AG08395 (cell line): ENCODE measurements around the gene CALHM4.
A peak's percentile ranks its signal among the peaks of the same experiment; 100 is the strongest.

Experiments
- DNase-seq: peaks from one replicate; pipeline ENCODE4 v3.0.0; 2012; ENCODE audit warnings: mixed read lengths, low spot score

Gene CALHM4

GRCh38 chr6:116553451-116553850, at the start of gene CALHM4:
CALHM4 (plus strand) TSS chr6:116553751; CDS start chr6:116553794, 43 bp downstream.
- DNase-seq, result no peak

- DNase-seq, result no peak
Observed at GRCh38 chr6:116507324-116507723, 46.2 kb upstream of the CALHM4 start.

GRCh38 chr6:116508527-116508926, 45.0 kb upstream of the CALHM4 start:
- no peak for DNase-seq

GRCh38 chr6:116511424-116512110, 42.0 kb upstream of the CALHM4 start, which contains the start of gene CALHM5:
CALHM5 (plus strand) TSS chr6:116511639; CDS start chr6:116511697, 58 bp downstream.
- DNase-seq, result peak; percentile 85

GRCh38 chr6:116512111-116512559, 41.4 kb upstream of the CALHM4 start:
- DNase-seq, result no peak

- DNase-seq, result no peak
Observed at GRCh38 chr6:116512734-116513133, 40.8 kb upstream of the CALHM4 start.

- DNase-seq, result no peak
Observed at GRCh38 chr6:116513224-116513875, 40.2 kb upstream of the CALHM4 start.

GRCh38 chr6:116514111-116514510, 39.4 kb upstream of the CALHM4 start:
- no peak for DNase-seq

- no peak for DNase-seq
Observed at GRCh38 chr6:116515141-116515540, 38.4 kb upstream of the CALHM4 start.

GRCh38 chr6:116518621-116519368, 34.8 kb upstream of the CALHM4 start:
- no peak for DNase-seq

- no peak for DNase-seq
Observed at GRCh38 chr6:116522896-116523295, 30.7 kb upstream of the CALHM4 start.

GRCh38 chr6:116524236-116524635, 29.3 kb upstream of the CALHM4 start:
- DNase-seq, result no peak

GRCh38 chr6:116528133-116528532, 25.4 kb upstream of the CALHM4 start:
- DNase-seq, result no peak

- DNase-seq, result peak; percentile 16
Observed at GRCh38 chr6:116528780-116529179, 24.8 kb upstream of the CALHM4 start.

GRCh38 chr6:116529466-116530290, 23.9 kb upstream of the CALHM4 start:
- DNase-seq, result no peak

GRCh38 chr6:116530436-116530835, 23.1 kb upstream of the CALHM4 start:
- DNase-seq, result no peak

GRCh38 chr6:116531675-116532570, 21.6 kb upstream of the CALHM4 start:
- DNase-seq, result peak; percentile 68

- DNase-seq, result no peak
Observed at GRCh38 chr6:116533233-116533957, 20.2 kb upstream of the CALHM4 start.

- no peak for DNase-seq
Observed at GRCh38 chr6:116535109-116535508, 18.4 kb upstream of the CALHM4 start.

GRCh38 chr6:116536216-116536621, 17.3 kb upstream of the CALHM4 start:
- peak; percentile 55 for DNase-seq
